ENCODE measurements around the gene SRF.

GRCh38 chr6:43183441-43183840, 12.4 kb downstream of the SRF start:
- TF ChIP-seq, protein P1, sequence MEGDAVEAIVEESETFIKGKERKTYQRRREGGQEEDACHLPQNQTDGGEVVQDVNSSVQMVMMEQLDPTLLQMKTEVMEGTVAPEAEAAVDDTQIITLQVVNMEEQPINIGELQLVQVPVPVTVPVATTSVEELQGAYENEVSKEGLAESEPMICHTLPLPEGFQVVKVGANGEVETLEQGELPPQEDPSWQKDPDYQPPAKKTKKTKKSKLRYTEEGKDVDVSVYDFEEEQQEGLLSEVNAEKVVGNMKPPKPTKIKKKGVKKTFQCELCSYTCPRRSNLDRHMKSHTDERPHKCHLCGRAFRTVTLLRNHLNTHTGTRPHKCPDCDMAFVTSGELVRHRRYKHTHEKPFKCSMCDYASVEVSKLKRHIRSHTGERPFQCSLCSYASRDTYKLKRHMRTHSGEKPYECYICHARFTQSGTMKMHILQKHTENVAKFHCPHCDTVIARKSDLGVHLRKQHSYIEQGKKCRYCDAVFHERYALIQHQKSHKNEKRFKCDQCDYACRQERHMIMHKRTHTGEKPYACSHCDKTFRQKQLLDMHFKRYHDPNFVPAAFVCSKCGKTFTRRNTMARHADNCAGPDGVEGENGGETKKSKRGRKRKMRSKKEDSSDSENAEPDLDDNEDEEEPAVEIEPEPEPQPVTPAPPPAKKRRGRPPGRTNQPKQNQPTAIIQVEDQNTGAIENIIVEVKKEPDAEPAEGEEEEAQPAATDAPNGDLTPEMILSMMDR (IDR thresholded peaks at IDR 0.05) = no peak
- TF ChIP-seq POLR2AphosphoS5 (IDR thresholded peaks at IDR 0.05) (no peak), EP300 (IDR thresholded peaks at IDR 0.05) (no peak)
